ENCODE data around the gene C1QB. TPM values are rescaled to one million over a fixed set of nuclear protein-coding genes. Genes with fewer than 3 reads are reported as not detected.

C1QB gene
- total RNA-seq, 1 experiment from 2014 or later = 0.33 TPM

- no peak overlapping the region for H3K27ac ChIP-seq (ENCODE audit: low read length)
- H3K4me1 ChIP-seq (ENCODE audit: control insufficient read depth, insufficient read depth, low read length) = no peaks in the 10 kb centered on the region
- no peak for ATAC-seq
- in situ Hi-C loops (cut with HindIII; ENCODE audit: low pct_unique_long_range_greater_than_20kb, low sequenced_read_pairs) = no loop called here
- POLR2A ChIA-PET = no interaction called here
- no peak for DNase-seq (ENCODE audit: low read depth, low spot score)
- H3K4me3 ChIP-seq (ENCODE audit: low read depth in 2 of 2, low read length in 2 of 2) = no peak overlapping the region
- no peaks in the 10 kb centered on the region for H3K36me3 ChIP-seq (ENCODE audit: control insufficient read depth, insufficient read depth, low read length)
- CTCF ChIA-PET = no interaction called here
- TF ChIP-seq SIN3A (IDR thresholded peaks at IDR 0.05; ENCODE audit: borderline replicate concordance, insufficient read depth, low read depth, low read length) (no peak), POLR2AphosphoS5 (IDR thresholded peaks at IDR 0.05; ENCODE audit: low read depth, low read length) (no peak), CTCF (IDR thresholded peaks at IDR 0.05) (no peak), REST (IDR thresholded peaks at IDR 0.05; ENCODE audit: insufficient read depth in 1 of 2, low read depth in 2 of 2, low read length in 1 of 2) (no peak)
- H3K27me3 ChIP-seq (ENCODE audit: control insufficient read depth, insufficient read depth, low read length) = peaks cover 11% of the 10 kb centered on the region
- no peaks in the 10 kb centered on the region for H3K9me3 ChIP-seq (ENCODE audit: control insufficient read depth, insufficient read depth, low read depth, low read length)
- intact Hi-C loops (cut with micrococcal nuclease; ENCODE audit: unreplicated experiment) = no loop called here
- no TSS peak for BruUV-seq (replicated peaks)
Observed at GRCh38 chr1:22619252-22619651, 33.8 kb upstream of the C1QB start.

DNA sequence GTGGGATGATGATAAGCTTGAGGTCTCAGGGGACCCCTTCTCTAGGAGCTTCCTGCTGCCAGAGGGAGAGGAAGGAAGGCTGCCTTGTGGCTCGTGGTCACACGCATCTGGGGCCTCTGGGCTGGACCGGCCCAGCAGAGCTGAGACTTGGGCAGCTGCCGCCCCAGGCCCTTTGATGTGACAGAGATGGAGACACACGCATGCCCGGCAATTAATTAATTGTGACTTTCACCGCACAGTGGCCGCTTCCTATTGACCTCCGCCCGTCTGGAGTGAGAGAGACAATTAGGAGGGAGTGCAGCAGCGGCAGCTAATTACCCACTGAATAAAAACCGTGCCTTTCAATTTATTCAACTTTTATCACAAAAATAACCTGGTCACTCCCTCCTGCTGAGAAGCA is 33.2 kb upstream of the C1QB start:
- in situ Hi-C loops (cut with HindIII; ENCODE audit: low pct_unique_long_range_greater_than_20kb, low sequenced_read_pairs) (no loop called here), intact Hi-C loops (cut with micrococcal nuclease; ENCODE audit: unreplicated experiment) (no loop called here)
- Histone ChIP-seq H3K4me3 (ENCODE audit: low read depth in 2 of 2, low read length in 2 of 2) (no peak overlapping the region), H3K9me3 (ENCODE audit: control insufficient read depth, insufficient read depth, low read depth, low read length) (no peaks in the 10 kb centered on the region), H3K27ac (ENCODE audit: low read length) (no peak overlapping the region), H3K36me3 (ENCODE audit: control insufficient read depth, insufficient read depth, low read length) (no peaks in the 10 kb centered on the region), H3K27me3 (ENCODE audit: control insufficient read depth, insufficient read depth, low read length) (peaks cover 11% of the 10 kb centered on the region), H3K4me1 (ENCODE audit: control insufficient read depth, insufficient read depth, low read length) (no peaks in the 10 kb centered on the region)
- ChIA-PET POLR2A (interaction anchor here (0.5 kb wide), 1 partner anchor 29 kb away, joined by 5 read pairs; no protein-coding TSS in a partner anchor), CTCF (no interaction called here)
- DNase-seq (ENCODE audit: low read depth, low spot score) = no peak
- BruUV-seq (replicated peaks) = no TSS peak
- ATAC-seq = no peak
- TF ChIP-seq REST (IDR thresholded peaks at IDR 0.05; ENCODE audit: insufficient read depth in 1 of 2, low read depth in 2 of 2, low read length in 1 of 2) (no peak), POLR2AphosphoS5 (IDR thresholded peaks at IDR 0.05; ENCODE audit: low read depth, low read length) (no peak), TCF7L2 (IDR thresholded peaks at IDR 0.05; ENCODE audit: low read depth, low read length) (no peak), CTCF (IDR thresholded peaks at IDR 0.05) (no peak), SIN3A (IDR thresholded peaks at IDR 0.05; ENCODE audit: borderline replicate concordance, insufficient read depth, low read depth, low read length) (no peak)

Measured in Panc1 (cell line).